NCI-H2227 (cell line): ENCODE measurements around the gene GPX1.

Source experiments
- DNase-seq: peaks from one replicate; lab custom pipeline; 2025; ENCODE audit not compliant: unreplicated experiment; lab: John Stamatoyannopoulos, UW

The GPX1 gene

GRCh38 chr3:49313896-49314688 is 44.1 kb downstream of the GPX1 start:
- DNase-seq: no peak

DNA sequence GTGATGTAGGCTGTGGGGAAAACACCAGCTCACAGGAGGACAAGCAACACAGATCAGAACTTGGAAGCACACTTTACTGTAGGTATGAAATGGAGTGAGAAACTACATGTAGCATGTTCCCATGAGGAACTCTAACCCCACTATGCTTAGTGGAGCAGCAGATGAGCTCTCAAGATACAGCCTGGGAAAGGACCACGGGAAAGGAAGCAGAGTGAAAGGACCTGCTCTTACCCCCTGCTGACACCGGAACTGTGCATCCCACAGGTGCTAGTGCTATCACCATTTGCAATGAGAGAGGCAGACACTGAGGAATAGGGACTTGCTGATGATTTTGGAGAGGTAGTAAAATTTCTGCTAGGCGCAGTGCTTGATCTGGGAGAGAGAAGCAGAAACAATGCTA is 46.9 kb downstream of the GPX1 start:
- DNase-seq: no peak

DNA sequence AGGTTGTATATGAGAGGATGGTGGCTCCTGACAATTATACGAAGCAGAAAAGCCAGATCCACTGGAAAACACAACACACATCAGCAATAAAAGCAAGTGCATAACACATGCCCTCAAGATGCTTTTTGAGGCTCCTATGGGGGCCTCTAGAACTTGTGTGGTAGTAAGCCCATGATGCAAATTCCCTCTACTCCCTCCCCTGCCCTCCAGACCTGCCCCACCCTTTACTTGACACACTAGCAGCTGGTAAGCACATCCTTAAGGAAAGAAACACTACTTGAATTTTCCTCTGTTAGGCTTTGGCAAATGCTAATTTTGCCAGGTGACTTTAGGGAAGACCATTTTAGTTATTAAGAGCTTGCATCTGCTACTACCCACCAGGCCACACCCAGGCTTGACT is 47.5 kb downstream of the GPX1 start:
- no peak for DNase-seq
